Ovary (tissue), 9 donors: Measurements from ENCODE around the gene BRD2. TPM values are rescaled to one million over a fixed set of nuclear protein-coding genes. Genes with fewer than 3 reads are reported as not detected.

Experiments used
- DNase-seq, 5 donors: peaks; one replicate each; pipeline ENCODE4 v3.0.0-alpha.2; 2019 to 2020
- H3K27ac ChIP-seq, 2 donors: fragments of 200-600 bp; one replicate each; pipeline versions ENCODE4 v1.5.1 to v1.8.0; 2019 to 2022
- H3K27me3 ChIP-seq: fragments of 200-600 bp; one replicate; pipeline ENCODE4 v1.8.0; 2022
- H3K36me3 ChIP-seq: fragments of 200-600 bp; sonication (generic); one replicate; pipeline ENCODE4 v1.5.1; 2019
- H3K4me1 ChIP-seq: one replicate; pipeline ENCODE4 v1.8.1; 2013; ENCODE audit warnings: mild to moderate bottlenecking, moderate library complexity; ENCODE audit not compliant: insufficient read depth
- H3K4me3 ChIP-seq: fragments of 200-600 bp; sonication (generic); one replicate; pipeline ENCODE4 v1.5.1; 2017
- H3K9me3 ChIP-seq, 2 donors: fragments of 200-600 bp in 1 of 2; sonication (generic) in 1 of 2; one replicate each; pipeline versions ENCODE4 v1.5.1 to v1.8.1; 2013 to 2019; ENCODE audit warnings: mild to moderate bottlenecking in 1 of 2, moderate library complexity in 1 of 2
- EP300 ChIP-seq: sonication (generic); formaldehyde crosslinking; IDR thresholded peaks from one replicate; pipeline ENCODE4 v1.6.1; 2017; ENCODE audit warnings: antibody characterized with exemption
- POLR2A ChIP-seq: fragments of 450-650 bp; IDR thresholded peaks from one replicate; pipeline ENCODE4 v1.6.1; 2017; ENCODE audit warnings: antibody characterized with exemption, mild to moderate bottlenecking, moderate library complexity
- WGBS, 3 donors: extraction: QIAGEN DNeasy Blood & Tissue Kit in 1 of 3; methylation state at CpG; one replicate each; pipeline versions ENCODE4 v1.1.5 to v1.1.7; 2013 to 2017; 5-methylcytosine and 5-hydroxymethylcytosine counted together
- intact Hi-C, 4 donors: fragments of 100-400 bp; cut with DNase I; formaldehyde crosslinking; loops; one replicate each; pipeline versions ENCODE4 v1.11.0 to v1.15.1; 2022 to 2023
- polyA plus RNA-seq, 2 donors: library from polyadenylated mRNA; stranded (reverse); fragments of 200-250 nt in 1 of 2; fragments of 350-450 nt in 1 of 2; fragmentation: Illumina TruSeq in 1 of 2; extraction: RNeasy Lipid Tissue Mini Kit (QIAGEN cat#74804) in 1 of 2; gene quantifications; one replicate each; pipeline ENCODE4 v1.2.3, GENCODE V29; 2013 to 2014
- total RNA-seq, 7 donors: library from RNA; depleted of rRNA in 2 of 7; stranded (reverse); fragments of >200 nt in 2 of 7; fragmentation: NEBNext Ultra II Directional in 3 of 7; extraction: Animal tissue kit (Norgen Biotek cat#: 25700) in 3 of 7; gene quantifications; one replicate each; pipeline versions ENCODE4 v1.1.0 to v1.2.4, GENCODE V29; 2016 to 2023
- TF ChIP-seq, protein P1 (sequence below), 3 donors: fragments of 450-650 bp in 2 of 3; fragments of 200-600 bp in 1 of 3; IDR thresholded peaks; one replicate each; pipeline versions ENCODE4 v1.5.1 to v1.8.0; 2016 to 2022; ENCODE audit warnings: antibody characterized with exemption in 3 of 3, mild to moderate bottlenecking in 1 of 3
- donor health status: DM: no; HTN: no; CAD: no; lungs with moderate emphysema.
- donor health status: DM: no; HTN: no; CAD: no.
- donor health status: Bipolar disorder and iron deficiency.
- donor health status: DM: yes; HTN: yes; CAD: no.
- donor health status: DM: no; HTN: no; CAD: no.
- donor health status: DM: yes; HTN: yes; CAD: no.

Gene BRD2
- total and polyA plus RNA-seq, 9 donors = 106 to 301 (median 163) TPM

GRCh38 chr6:33013608-33014007 lies 45.2 kb downstream of the BRD2 start:
- H3K36me3 ChIP-seq = no peaks in the 10 kb centered on the region
- no peak overlapping the region for H3K4me3 ChIP-seq
- H3K27me3 ChIP-seq = no peaks in the 10 kb centered on the region
- TF ChIP-seq, protein P1, sequence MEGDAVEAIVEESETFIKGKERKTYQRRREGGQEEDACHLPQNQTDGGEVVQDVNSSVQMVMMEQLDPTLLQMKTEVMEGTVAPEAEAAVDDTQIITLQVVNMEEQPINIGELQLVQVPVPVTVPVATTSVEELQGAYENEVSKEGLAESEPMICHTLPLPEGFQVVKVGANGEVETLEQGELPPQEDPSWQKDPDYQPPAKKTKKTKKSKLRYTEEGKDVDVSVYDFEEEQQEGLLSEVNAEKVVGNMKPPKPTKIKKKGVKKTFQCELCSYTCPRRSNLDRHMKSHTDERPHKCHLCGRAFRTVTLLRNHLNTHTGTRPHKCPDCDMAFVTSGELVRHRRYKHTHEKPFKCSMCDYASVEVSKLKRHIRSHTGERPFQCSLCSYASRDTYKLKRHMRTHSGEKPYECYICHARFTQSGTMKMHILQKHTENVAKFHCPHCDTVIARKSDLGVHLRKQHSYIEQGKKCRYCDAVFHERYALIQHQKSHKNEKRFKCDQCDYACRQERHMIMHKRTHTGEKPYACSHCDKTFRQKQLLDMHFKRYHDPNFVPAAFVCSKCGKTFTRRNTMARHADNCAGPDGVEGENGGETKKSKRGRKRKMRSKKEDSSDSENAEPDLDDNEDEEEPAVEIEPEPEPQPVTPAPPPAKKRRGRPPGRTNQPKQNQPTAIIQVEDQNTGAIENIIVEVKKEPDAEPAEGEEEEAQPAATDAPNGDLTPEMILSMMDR (IDR thresholded peaks at IDR 0.05) = no peak
- TF ChIP-seq POLR2A (no peak), EP300 (no peak)
- DNase-seq = no peak
- no peak overlapping the region for H3K27ac ChIP-seq
- H3K9me3 ChIP-seq = no peaks in the 10 kb centered on the region
- peaks cover 2% of the 10 kb centered on the region for H3K4me1 ChIP-seq
- WGBS, 3 donors = 26 to 35% (median 32%) methylated on average over 4 of the region's 4 CpGs
- intact Hi-C loops = loop anchor here (10.0 kb wide), 2 partner anchors 71 to 131 kb away; no protein-coding TSS in a partner anchor

GRCh38 chr6:33014841-33015634 lies 46.6 kb downstream of the BRD2 start:
- no peaks in the 10 kb centered on the region for H3K9me3 ChIP-seq
- 9 to 19% (median 18%) methylated on average over 6 of the region's 6 CpGs for WGBS, 3 donors
- no peak overlapping the region for H3K4me3 ChIP-seq
- H3K27me3 ChIP-seq = no peaks in the 10 kb centered on the region
- no peaks in the 10 kb centered on the region for H3K36me3 ChIP-seq
- intact Hi-C loops = loop anchor here (10.0 kb wide), 2 partner anchors 70 to 130 kb away; no protein-coding TSS in a partner anchor
- H3K27ac ChIP-seq = no peak overlapping the region
- TF ChIP-seq, protein P1 (IDR thresholded peaks at IDR 0.05) = peak; percentile 57 to 71 (median 61)
- no peak for TF ChIP-seq EP300
- H3K4me1 ChIP-seq = peaks cover 2% of the 10 kb centered on the region
- peak in 1 of 5 donors; percentile 50 for DNase-seq

- intact Hi-C loops = loop anchor here (10.0 kb wide), 2 partner anchors 69 to 129 kb away; no protein-coding TSS in a partner anchor
- H3K9me3 ChIP-seq = no peaks in the 10 kb centered on the region
- no peak overlapping the region for H3K27ac ChIP-seq
- no peaks in the 10 kb centered on the region for H3K27me3 ChIP-seq
- H3K4me1 ChIP-seq = peaks cover 2% of the 10 kb centered on the region
- no peak overlapping the region for H3K4me3 ChIP-seq
- no peak for DNase-seq
- no peak for TF ChIP-seq POLR2A
- TF ChIP-seq EP300 = no peak
- TF ChIP-seq, protein P1 (IDR thresholded peaks at IDR 0.05) = no peak
- WGBS, 3 donors = 78 to 80% (median 80%) methylated on average over 11 of the region's 11 CpGs
- H3K36me3 ChIP-seq = no peaks in the 10 kb centered on the region
Measured at GRCh38 chr6:33015798-33016197, 47.4 kb downstream of the BRD2 start.

DNA sequence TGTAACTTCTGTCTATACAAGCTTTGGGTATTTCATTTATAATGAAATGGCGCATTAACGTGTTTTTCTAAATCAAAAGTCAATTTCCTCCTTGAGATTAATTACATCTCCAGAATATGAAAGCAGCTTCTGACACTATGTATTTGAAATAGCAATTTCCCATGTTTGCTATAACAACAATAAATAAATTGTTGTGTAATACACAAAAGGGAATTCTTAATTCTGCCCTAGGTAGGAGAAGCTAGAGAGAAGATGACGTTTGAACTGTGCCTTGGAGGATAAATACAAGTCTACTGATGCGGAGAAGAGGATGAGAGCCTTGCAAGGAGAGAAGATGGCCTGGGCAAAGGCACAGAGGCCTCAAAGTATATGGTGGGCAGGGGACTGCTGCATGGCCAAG lies 48.6 kb downstream of the BRD2 start:
- no peak overlapping the region for H3K4me3 ChIP-seq
- intact Hi-C loops = loop anchor here (10.0 kb wide), 2 partner anchors 68 to 128 kb away; no protein-coding TSS in a partner anchor
- H3K9me3 ChIP-seq = no peaks in the 10 kb centered on the region
- no peak overlapping the region for H3K27ac ChIP-seq
- no peaks in the 10 kb centered on the region for H3K27me3 ChIP-seq
- TF ChIP-seq EP300 (no peak), POLR2A (no peak)
- TF ChIP-seq, protein P1 (IDR thresholded peaks at IDR 0.05) = no peak
- WGBS, 3 donors = 72 to 74% (median 73%) methylated on average over 4 of the region's 4 CpGs
- peaks cover 2% of the 10 kb centered on the region for H3K4me1 ChIP-seq
- DNase-seq = no peak
- H3K36me3 ChIP-seq = no peaks in the 10 kb centered on the region
